ENCODE data around the gene PLAGL2. TPM values are rescaled to one million over a fixed set of nuclear protein-coding genes. Genes with fewer than 3 reads are reported as not detected.
A peak's percentile ranks its signal among the peaks of the same experiment; 100 is the strongest.

Gene PLAGL2, protein sequence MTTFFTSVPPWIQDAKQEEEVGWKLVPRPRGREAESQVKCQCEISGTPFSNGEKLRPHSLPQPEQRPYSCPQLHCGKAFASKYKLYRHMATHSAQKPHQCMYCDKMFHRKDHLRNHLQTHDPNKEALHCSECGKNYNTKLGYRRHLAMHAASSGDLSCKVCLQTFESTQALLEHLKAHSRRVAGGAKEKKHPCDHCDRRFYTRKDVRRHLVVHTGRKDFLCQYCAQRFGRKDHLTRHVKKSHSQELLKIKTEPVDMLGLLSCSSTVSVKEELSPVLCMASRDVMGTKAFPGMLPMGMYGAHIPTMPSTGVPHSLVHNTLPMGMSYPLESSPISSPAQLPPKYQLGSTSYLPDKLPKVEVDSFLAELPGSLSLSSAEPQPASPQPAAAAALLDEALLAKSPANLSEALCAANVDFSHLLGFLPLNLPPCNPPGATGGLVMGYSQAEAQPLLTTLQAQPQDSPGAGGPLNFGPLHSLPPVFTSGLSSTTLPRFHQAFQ
- 15.9 and 22.3 TPM in 2 replicates for total RNA-seq (2011; cell fraction: chromatin; rRNA removed; ENCODE audit: low replicate concordance)
- total RNA-seq (2011; cell fraction: nucleolus; rRNA removed): 11.4 and 12.5 TPM in 2 replicates
- 18.0 and 31.8 TPM in 2 replicates for total RNA-seq (2011; cell fraction: nucleoplasm; rRNA removed)
- total RNA-seq (2014; rRNA removed): 4.0 and 5.5 TPM in 2 replicates
- total RNA-seq (2014; rRNA removed; fragmentation: Illumina TruSeq; extraction: Trizol): 5.6 and 6.4 TPM in 2 replicates
- 6.2 and 6.7 TPM in 2 replicates for total RNA-seq (2015; rRNA removed; fragmentation: Illumina TruSeq; extraction: Trizol)
- total RNA-seq (2021): 20.1 and 21.8 TPM in 2 replicates
- 7.1 and 7.2 TPM in 2 replicates for polyA plus RNA-seq (2011; rRNA removed)
- polyA plus RNA-seq (2011; cell fraction: cytosol; rRNA removed): 9.6 and 9.7 TPM in 2 replicates
- polyA plus RNA-seq (2011; cell fraction: nucleus; rRNA removed): 7.9 and 13.1 TPM in 2 replicates
- 11.7 and 12.7 TPM in 2 replicates for polyA plus RNA-seq (2012)
- polyA plus RNA-seq (2014; fragmentation: Illumina TruSeq; extraction: Trizol): 21.8 and 24.3 TPM in 2 replicates
- 1 to 10 TPM; 3.1 to 5.3 TPM for polyA plus RNA-seq (2014; fragmentation: Nextera tagmentation; extraction: Ambion mirVana)
- polyA plus RNA-seq (2014; rRNA removed): 10.6 and 11.4 TPM in 2 replicates
- 6.5 and 8.3 TPM in 2 replicates for polyA minus RNA-seq (2011; rRNA and poly(A)+ RNA removed)
- polyA minus RNA-seq (2011; cell fraction: cytosol; rRNA and poly(A)+ RNA removed): 10.6 and 13.0 TPM in 2 replicates
- polyA minus RNA-seq (2011; cell fraction: nucleus; rRNA and poly(A)+ RNA removed): 5.3 and 6.8 TPM in 2 replicates
- Bru-seq, nascent RNA: percentile 90 among the genes with signal in this experiment
- BruChase-seq, experiment 1, labeled RNA remaining after a 2-hour chase: percentile 92 among the genes with signal in this experiment
- BruChase-seq, experiment 2, labeled RNA remaining after a 6-hour chase: percentile 93 among the genes with signal in this experiment
- long read RNA-seq, experiment 1, full-length matches to known transcripts: 1 of 46 reads
- long read RNA-seq, experiment 1, partial matches to known transcripts: 1 of 46 reads
- long read RNA-seq, experiment 1, other reads (novel, unspliced or antisense): 44 of 46 reads
- long read RNA-seq, experiment 2, full-length matches to known transcripts: 3 of 14 reads
- long read RNA-seq, experiment 2, partial matches to known transcripts: 0 of 14 reads
- long read RNA-seq, experiment 2, other reads (novel, unspliced or antisense): 11 of 14 reads
- long read RNA-seq, experiment 3, full-length matches to known transcripts: 4 of 6 reads
- long read RNA-seq, experiment 3, partial matches to known transcripts: 0 of 6 reads
- long read RNA-seq, experiment 3, other reads (novel, unspliced or antisense): 2 of 6 reads

GRCh38 chr20:32207626-32208498, at the start of gene PLAGL2, which contains the start of gene POFUT1:
Gene PLAGL2, minus strand, starts transcription at chr20:32207743. Its CDS starts 5,565 bp downstream, at chr20:32202178.
Gene POFUT1, plus strand, starts transcription at chr20:32207880. Its CDS starts 62 bp downstream, at chr20:32207942.
- intact Hi-C loops (cut with micrococcal nuclease): loop anchor here (10.0 kb wide), 1 partner anchor 147 kb away; the partner anchor contains the start of gene ASXL1
- H2AFZ ChIP-seq (ENCODE audit: low read depth, low read length): peak within 1 kb of the TSS; percentile 93
- TF ChIP-seq POLR2AphosphoS5 (IDR thresholded peaks at IDR 0.05; ENCODE audit: control insufficient read depth, insufficient read depth, low read depth, low read length): peak; percentile 80
- TF ChIP-seq NFXL1 (CRISPR knock-in tag; IDR thresholded peaks at IDR 0.05): no peak
- no peak for TF ChIP-seq ZNF699 (CRISPR knock-in tag; IDR thresholded peaks at IDR 0.05; ENCODE audit: insufficient replicate concordance)
- TF ChIP-seq, protein P1, sequence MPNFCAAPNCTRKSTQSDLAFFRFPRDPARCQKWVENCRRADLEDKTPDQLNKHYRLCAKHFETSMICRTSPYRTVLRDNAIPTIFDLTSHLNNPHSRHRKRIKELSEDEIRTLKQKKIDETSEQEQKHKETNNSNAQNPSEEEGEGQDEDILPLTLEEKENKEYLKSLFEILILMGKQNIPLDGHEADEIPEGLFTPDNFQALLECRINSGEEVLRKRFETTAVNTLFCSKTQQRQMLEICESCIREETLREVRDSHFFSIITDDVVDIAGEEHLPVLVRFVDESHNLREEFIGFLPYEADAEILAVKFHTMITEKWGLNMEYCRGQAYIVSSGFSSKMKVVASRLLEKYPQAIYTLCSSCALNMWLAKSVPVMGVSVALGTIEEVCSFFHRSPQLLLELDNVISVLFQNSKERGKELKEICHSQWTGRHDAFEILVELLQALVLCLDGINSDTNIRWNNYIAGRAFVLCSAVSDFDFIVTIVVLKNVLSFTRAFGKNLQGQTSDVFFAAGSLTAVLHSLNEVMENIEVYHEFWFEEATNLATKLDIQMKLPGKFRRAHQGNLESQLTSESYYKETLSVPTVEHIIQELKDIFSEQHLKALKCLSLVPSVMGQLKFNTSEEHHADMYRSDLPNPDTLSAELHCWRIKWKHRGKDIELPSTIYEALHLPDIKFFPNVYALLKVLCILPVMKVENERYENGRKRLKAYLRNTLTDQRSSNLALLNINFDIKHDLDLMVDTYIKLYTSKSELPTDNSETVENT (CRISPR knock-in tag; IDR thresholded peaks at IDR 0.05): peak; percentile 99
- TF ChIP-seq GATA2 (CRISPR knock-in tag; IDR thresholded peaks at IDR 0.05): no peak
- no peak for TF ChIP-seq CHCHD3 (CRISPR knock-in tag; IDR thresholded peaks at IDR 0.05)
- TF ChIP-seq CREBBP (IDR thresholded peaks at IDR 0.05; ENCODE audit: low read depth, low read length): no peak
- no peak for TF ChIP-seq MTF1 (CRISPR knock-in tag; IDR thresholded peaks at IDR 0.05; ENCODE audit: borderline replicate concordance)
- TF ChIP-seq RNF2 (IDR thresholded peaks at IDR 0.05): no peak
- no peak for TF ChIP-seq ZFP1 (CRISPR knock-in tag; IDR thresholded peaks at IDR 0.05)
- peak; percentile 57 for TF ChIP-seq CHD1 (IDR thresholded peaks at IDR 0.05; ENCODE audit: low read length)

More at GRCh38 chr20:32207626-32208498, at the start of gene PLAGL2, which contains the start of gene POFUT1:
- no peak for FAIRE-seq
- Histone ChIP-seq H3K4me2 (ENCODE audit: insufficient read depth, low read length) (peak within 1 kb of the TSS; percentile 98), H3K4me3 (peak within 1 kb of the TSS; percentile 99), H3K4me1 (replicated peaks in 1 of 2; ENCODE audit: control insufficient read depth in 2 of 2, insufficient read depth in 2 of 2, low read length in 2 of 2) (peaks cover 18 to 39% of the 10 kb centered on the region in 2 experiments), H4K20me1 (replicated peaks; ENCODE audit: control insufficient read depth, insufficient read depth, low read length) (peaks cover 10% of the 10 kb centered on the region; the same call in 1 of the 2 replicates), H3K9me1 (ENCODE audit: control insufficient read depth, insufficient read depth, low read length) (no peaks in the 10 kb centered on the region), H3K9me3 (replicated peaks; ENCODE audit: control insufficient read depth, insufficient read depth, low read depth, low read length) (no peaks in the 10 kb centered on the region), H3K27me3 (ENCODE audit: control insufficient read depth in 2 of 2, insufficient read depth in 2 of 2, low read length in 2 of 2) (no peaks in the 10 kb centered on the region), H3K36me3 (ENCODE audit: control insufficient read depth, insufficient read depth, low read length) (peaks cover 69% of the 10 kb centered on the region), H3K79me2 (ENCODE audit: control insufficient read depth, insufficient read depth, low read length) (peaks cover 82% of the 10 kb centered on the region), H3K9ac (ENCODE audit: insufficient read depth in 1 of 2, low read depth in 2 of 2, low read length in 2 of 2) (peak within 1 kb of the TSS; percentile 98 to 99), H3K27ac (ENCODE audit: extremely low read depth, low read depth, low read length) (peak within 1 kb of the TSS; percentile 91)
- POLR2A ChIA-PET: interaction anchor here (0.5 to 1.6 kb wide), 3 partner anchors 11 to 73 kb away, joined by 3 to 6 read pairs (median 3); no protein-coding TSS in a partner anchor
- in situ Hi-C loops (cut with MboI): no loop called here
- WGBS (ENCODE audit: insufficient coverage, low coverage, missing lambda C conversion rate): 1% methylated on average over 33 of the region's 74 CpGs
- CTCF ChIA-PET (ENCODE audit: low intra/inter-chr PET ratio): interaction anchor here (1.0 kb wide), 1 partner anchor 52 kb away, joined by 3 read pairs; no protein-coding TSS in a partner anchor
- peak; percentile 94 for ATAC-seq
- peak; percentile 92 to 98 (median 98) for DNase-seq (ENCODE audit: extremely low read depth in 1 of 4, low spot score in 3 of 4)
- TSS peak; percentile 69 for BruUV-seq (replicated peaks)
